Measurements from ENCODE around the gene NEURL4.
"Not testable (repeated sequence)": the region's sequence is repeated elsewhere in the genome, so short reads cannot be mapped to it uniquely, and the experiment has no call there.

NEURL4 gene

GRCh38 chr17:7328840-7329373 is at the start of gene NEURL4:
TSS of gene NEURL4 (minus strand) at chr17:7329335. CDS start at chr17:7329312, 23 bp downstream.
- peak; percentile 30 for DNase-seq (ENCODE audit: low read depth, low spot score)

GRCh38 chr17:7374353-7374752 is 45.2 kb upstream of the NEURL4 start:
- DNase-seq (ENCODE audit: low read depth, low spot score) = no peak

- no peak for DNase-seq (ENCODE audit: low read depth, low spot score)
Measured at GRCh38 chr17:7370853-7371252, 41.7 kb upstream of the NEURL4 start.

DNA sequence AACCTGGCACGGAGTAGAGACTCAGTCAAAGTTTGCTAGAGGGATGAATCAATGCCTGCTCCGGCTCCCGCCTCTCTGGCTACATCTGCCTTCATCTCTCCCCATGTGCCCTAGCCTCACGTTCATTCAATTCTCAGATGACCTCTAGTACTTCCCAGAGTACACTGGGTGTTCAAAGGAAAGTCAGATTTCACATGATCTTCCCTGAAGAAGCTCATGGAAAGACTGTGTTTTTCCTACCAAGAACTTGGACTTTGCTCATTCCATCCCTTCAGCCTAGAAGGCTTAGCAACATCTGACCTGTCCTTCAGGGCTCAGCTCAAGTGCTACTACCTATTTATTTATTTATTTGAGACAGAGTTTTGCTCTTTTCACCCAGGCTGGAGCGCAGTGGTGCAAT is 40.7 kb upstream of the NEURL4 start:
- no peak for DNase-seq (ENCODE audit: low read depth, low spot score)

DNA sequence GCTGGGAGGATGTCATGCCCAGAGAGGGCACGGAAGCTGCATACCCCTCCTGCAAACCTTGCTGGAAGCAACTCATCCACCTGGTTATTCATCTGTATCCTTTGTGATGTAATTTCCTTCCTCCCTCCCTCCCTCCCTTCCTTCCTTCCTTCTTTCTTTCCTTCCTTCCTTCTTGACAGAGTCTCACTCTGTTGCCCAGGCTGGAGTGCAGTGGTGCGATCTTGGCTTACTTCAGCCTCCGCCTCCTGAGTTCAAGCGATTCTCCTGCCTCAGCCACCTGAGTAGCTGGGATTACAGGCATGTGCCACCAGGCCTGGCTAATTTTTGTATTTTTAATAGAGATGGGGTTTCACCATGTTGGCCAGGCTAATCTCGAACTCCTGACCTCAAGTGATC is 39.5 kb upstream of the NEURL4 start:
- not testable (repeated sequence) for DNase-seq (ENCODE audit: low read depth, low spot score)

GRCh38 chr17:7367918-7368598 is 38.9 kb upstream of the NEURL4 start:
- no peak for DNase-seq (ENCODE audit: low read depth, low spot score)

- peak; percentile 18 for DNase-seq (ENCODE audit: low read depth, low spot score)
Measured at GRCh38 chr17:7367083-7367482, 37.9 kb upstream of the NEURL4 start.

DNA sequence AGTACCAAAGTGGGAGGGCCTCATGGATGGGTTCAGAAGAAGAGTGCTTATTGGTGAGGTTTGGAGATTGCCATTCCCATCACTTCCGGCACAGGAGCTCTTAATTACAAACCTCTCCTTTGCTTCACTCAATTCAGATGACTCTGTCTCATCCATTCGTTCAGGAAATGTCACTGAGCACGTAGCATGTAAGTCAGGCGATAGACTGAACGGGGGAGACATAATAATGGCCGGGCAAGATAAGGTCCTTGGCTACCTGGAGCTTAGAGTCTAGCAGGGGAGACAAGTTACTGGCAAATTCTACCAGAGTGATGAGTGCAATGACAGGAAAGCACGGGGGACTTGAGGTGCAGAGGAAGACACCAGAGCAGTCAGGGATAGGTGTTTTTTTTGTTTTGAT is 36.8 kb upstream of the NEURL4 start:
- DNase-seq (ENCODE audit: low read depth, low spot score) = not testable (repeated sequence)

DNA sequence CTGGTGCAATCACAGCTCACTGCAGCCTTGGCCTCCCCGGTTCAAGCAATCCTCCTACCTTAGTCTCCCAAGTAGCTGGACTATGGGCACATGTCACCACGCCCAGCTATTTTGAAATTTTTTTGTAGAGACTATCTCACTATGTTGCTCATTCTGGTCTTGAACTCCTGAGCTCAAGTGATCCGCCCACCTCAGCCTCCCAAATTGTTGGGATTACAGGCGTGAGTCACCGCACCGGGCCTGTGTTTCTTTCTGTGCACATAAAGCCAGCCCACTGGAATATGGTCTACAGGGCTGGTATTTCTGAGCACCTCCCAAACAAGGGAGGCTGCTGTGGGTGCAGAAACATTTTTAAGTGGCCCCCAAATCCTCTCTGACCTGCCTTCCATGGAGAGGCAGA is 34.2 kb upstream of the NEURL4 start:
- peak; percentile 14 for DNase-seq (ENCODE audit: low read depth, low spot score)

- no peak for DNase-seq (ENCODE audit: low read depth, low spot score)
Measured at GRCh38 chr17:7361906-7362305, 32.8 kb upstream of the NEURL4 start.

DNA sequence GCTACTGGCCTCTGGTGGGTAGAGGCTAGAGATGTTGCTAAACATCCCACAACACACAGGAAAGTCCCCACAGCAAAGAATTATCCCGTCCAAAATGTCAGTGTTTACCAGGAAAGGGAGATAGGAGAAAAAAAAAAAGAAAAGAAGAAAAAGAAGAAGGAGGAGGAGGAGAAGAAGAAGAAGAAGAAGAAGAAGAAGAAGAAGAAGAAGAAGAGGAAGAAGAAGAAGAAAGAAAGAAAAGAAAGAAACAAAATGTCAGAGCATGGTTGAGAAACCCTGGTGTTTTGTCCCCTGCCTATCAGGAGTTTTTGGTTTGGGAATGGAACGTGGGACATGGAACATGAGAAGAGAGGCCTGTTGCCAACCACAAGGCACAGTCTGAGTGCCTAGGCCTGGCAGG is 28.2 kb upstream of the NEURL4 start:
- DNase-seq (ENCODE audit: low read depth, low spot score) = no peak

- no peak for DNase-seq (ENCODE audit: low read depth, low spot score)
Measured at GRCh38 chr17:7356756-7357155, 27.6 kb upstream of the NEURL4 start.

GRCh38 chr17:7356072-7356549 is 27.0 kb upstream of the NEURL4 start:
- peak; percentile 93 for DNase-seq (ENCODE audit: low read depth, low spot score)

DNA sequence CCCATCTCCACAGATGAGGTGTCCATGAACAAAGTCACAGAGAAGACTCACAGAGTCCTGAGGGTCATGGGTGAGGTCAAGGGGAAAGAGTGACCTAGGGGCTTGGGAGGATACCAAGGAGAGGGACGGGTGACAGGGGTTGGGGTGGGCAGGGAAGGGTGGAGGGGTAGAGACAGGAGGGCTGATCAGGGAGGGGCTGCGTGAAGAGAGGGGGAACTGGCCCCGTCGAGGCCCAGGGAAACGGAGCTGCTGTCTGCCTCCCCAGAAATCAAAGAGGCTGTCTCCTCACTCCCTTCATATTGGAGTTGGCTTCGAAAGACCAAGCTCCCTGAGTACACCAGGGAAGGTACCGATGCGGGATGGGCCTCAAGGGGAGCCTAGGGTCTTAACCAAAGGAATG is 26.4 kb upstream of the NEURL4 start:
- no peak for DNase-seq (ENCODE audit: low read depth, low spot score)

DNA sequence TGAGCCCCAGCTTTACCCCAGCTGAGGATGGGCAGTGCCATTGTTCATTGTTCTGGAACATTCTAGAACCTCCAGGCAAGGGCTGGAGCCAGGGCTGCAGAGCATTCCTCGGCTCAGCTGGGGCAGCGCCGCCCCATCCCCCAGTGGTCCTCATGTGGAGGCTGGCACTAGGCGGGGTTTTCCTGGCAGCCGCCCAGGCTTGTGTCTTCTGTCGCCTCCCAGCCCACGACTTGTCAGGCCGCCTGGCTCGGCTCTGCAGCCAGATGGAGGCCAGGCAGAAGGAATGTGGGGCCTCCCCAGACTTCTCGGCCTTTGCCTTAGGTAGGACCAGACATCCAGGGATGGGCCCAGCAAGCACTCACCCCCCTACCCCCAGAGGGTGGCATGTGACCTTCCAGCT is 25.9 kb upstream of the NEURL4 start, which contains the start of gene TMEM95:
TSS of gene TMEM95 (plus strand) at position 104 of the 400 bp plus-strand sequence. CDS start at position 153, 49 bp downstream.
- no peak for DNase-seq (ENCODE audit: low read depth, low spot score)

- DNase-seq (ENCODE audit: low read depth, low spot score) = peak; percentile 36
Measured at GRCh38 chr17:7354262-7354843, 25.2 kb upstream of the NEURL4 start.

DNA sequence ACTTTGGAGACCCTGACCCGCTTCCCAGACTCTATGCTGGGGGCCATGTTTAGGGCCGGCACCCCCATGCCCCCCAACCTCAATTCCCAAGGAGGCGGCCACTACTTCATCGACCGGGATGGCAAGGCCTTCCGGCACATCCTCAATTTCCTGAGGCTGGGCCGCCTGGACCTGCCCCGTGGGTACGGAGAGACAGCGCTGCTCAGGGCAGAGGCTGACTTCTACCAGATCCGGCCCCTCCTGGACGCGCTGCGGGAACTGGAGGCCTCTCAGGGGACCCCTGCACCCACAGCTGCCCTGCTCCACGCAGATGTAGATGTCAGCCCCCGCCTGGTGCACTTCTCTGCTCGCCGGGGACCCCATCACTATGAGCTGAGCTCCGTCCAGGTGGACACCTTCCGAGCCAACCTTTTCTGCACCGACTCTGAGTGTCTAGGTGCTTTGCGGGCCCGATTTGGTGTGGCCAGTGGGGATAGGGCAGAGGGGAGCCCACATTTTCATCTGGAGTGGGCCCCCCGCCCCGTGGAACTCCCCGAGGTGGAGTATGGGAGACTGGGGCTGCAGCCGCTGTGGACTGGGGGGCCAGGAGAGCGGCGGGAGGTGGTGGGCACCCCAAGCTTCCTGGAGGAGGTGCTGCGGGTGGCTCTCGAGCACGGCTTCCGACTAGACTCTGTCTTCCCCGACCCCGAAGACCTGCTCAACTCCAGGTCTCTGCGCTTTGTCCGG is 23.9 kb upstream of the NEURL4 start:
- DNase-seq (ENCODE audit: low read depth, low spot score) = no peak

GRCh38 chr17:7352503-7352889 is 23.4 kb upstream of the NEURL4 start:
- no peak for DNase-seq (ENCODE audit: low read depth, low spot score)

- peak; percentile 94 for DNase-seq (ENCODE audit: low read depth, low spot score)
Measured at GRCh38 chr17:7351665-7352502, 22.7 kb upstream of the NEURL4 start, which contains the start of gene KCTD11. TSS of gene KCTD11 (plus strand) at chr17:7352162.

GRCh38 chr17:7348478-7349242 is 19.5 kb upstream of the NEURL4 start:
- no peak for DNase-seq (ENCODE audit: low read depth, low spot score)

All from ELF-1 (cell line).